Tibial nerve (tissue), 4 donors: Measurements from ENCODE around the gene ACAD11. TPM values are rescaled to one million over a fixed set of nuclear protein-coding genes. Genes with fewer than 3 reads are reported as not detected.

ENCODE experiments used
- DNase-seq, 2 donors: peaks; one replicate each; pipeline ENCODE4 v3.0.0-alpha.2; 2019; ENCODE audit warnings: low spot score in 2 of 2
- H3K27ac ChIP-seq, 4 donors: fragments of 200-600 bp; sonication (generic) in 3 of 4; one replicate each; pipeline ENCODE4 v1.5.1; 2017 to 2019; ENCODE audit warnings: mild to moderate bottlenecking in 1 of 4
- H3K27me3 ChIP-seq, 2 donors: fragments of 200-600 bp; sonication (generic) in 1 of 2; one replicate each; pipeline versions ENCODE4 v1.5.1 to v1.6.0; 2017 to 2019
- H3K36me3 ChIP-seq, 3 donors: fragments of 200-600 bp; sonication (generic); one replicate each; pipeline ENCODE4 v1.5.1; 2018 to 2019
- H3K4me1 ChIP-seq, 4 donors: fragments of 200-600 bp; sonication (generic) in 3 of 4; one replicate each; pipeline ENCODE4 v1.5.1; 2017 to 2019
- H3K4me3 ChIP-seq, 4 donors: fragments of 200-600 bp; sonication (generic) in 3 of 4; one replicate each; pipeline ENCODE4 v1.5.1; 2017 to 2019; ENCODE audit warnings: mild to moderate bottlenecking in 1 of 4, moderate library complexity in 1 of 4
- H3K9me3 ChIP-seq, 4 donors: fragments of 200-600 bp; sonication (generic) in 3 of 4; one replicate each; pipeline ENCODE4 v1.5.1; 2017 to 2019
- CTCF ChIP-seq, 5 experiments: fragments of 200-600 bp in 3 of 5; fragments of 450-650 bp in 2 of 5; sonication (generic) in 3 of 5; IDR thresholded peaks; one replicate each; pipeline ENCODE4 v1.5.1; 2016 to 2019; ENCODE audit warnings: antibody characterized with exemption in 5 of 5, mild to moderate bottlenecking in 3 of 5, moderate library complexity in 2 of 5
- EP300 ChIP-seq, 2 donors: sonication (generic); formaldehyde crosslinking; IDR thresholded peaks; one replicate each; pipeline ENCODE4 v1.6.1; 2017; ENCODE audit warnings: antibody characterized with exemption in 2 of 2, mild to moderate bottlenecking in 1 of 2
- POLR2A ChIP-seq, 2 donors: fragments of 450-650 bp; IDR thresholded peaks; one replicate each; pipeline ENCODE4 v1.6.1; 2017; ENCODE audit warnings: antibody characterized with exemption in 2 of 2, mild to moderate bottlenecking in 2 of 2, moderate library complexity in 2 of 2
- WGBS, 2 donors: methylation state at CpG; one replicate each; pipeline ENCODE4 v1.1.5; 2018; 5-methylcytosine and 5-hydroxymethylcytosine counted together
- total RNA-seq, 4 donors: library from RNA; depleted of rRNA; stranded (reverse); fragments of >200 nt; gene quantifications; one replicate each; pipeline ENCODE4 v1.1.0, GENCODE V29; 2016

ACAD11 gene
- total RNA-seq, 4 donors from 2014 or later, result 39.2 to 69.9 (median 59.4) TPM

GRCh38 chr3:132652640-132653270, 6.9 kb downstream of the ACAD11 start:
- DNase-seq, result no peak
- Histone ChIP-seq H3K4me3 (no peak overlapping the region), H3K9me3 (no peaks in the 10 kb centered on the region), H3K4me1 (peaks cover 0 to 24% (median 2%) of the 10 kb centered on the region in 4 donors), H3K27ac (no peak overlapping the region), H3K27me3 (no peaks in the 10 kb centered on the region), H3K36me3 (no peaks in the 10 kb centered on the region)
- WGBS, 2 donors, result 90 to 96% methylated on average over 1 of the region's 1 CpG
- TF ChIP-seq CTCF (IDR thresholded peaks at IDR 0.05) (no peak), EP300 (IDR thresholded peaks at IDR 0.05) (peak in 1 of 2 donors; percentile 11)

GRCh38 chr3:132650153-132650552, 9.5 kb downstream of the ACAD11 start:
- no peaks in the 10 kb centered on the region for H3K9me3 ChIP-seq
- TF ChIP-seq CTCF (IDR thresholded peaks at IDR 0.05) (no peak), EP300 (IDR thresholded peaks at IDR 0.05) (no peak), POLR2A (IDR thresholded peaks at IDR 0.05) (no peak)
- no peaks in the 10 kb centered on the region for H3K27me3 ChIP-seq
- DNase-seq, result no peak
- H3K4me3 ChIP-seq, result no peak overlapping the region
- H3K27ac ChIP-seq, result no peak overlapping the region
- peaks cover 0 to 23% (median 2%) of the 10 kb centered on the region in 4 donors for H3K4me1 ChIP-seq
- 77 to 88% methylated on average over 1 of the region's 1 CpG for WGBS, 2 donors
- H3K36me3 ChIP-seq, result no peaks in the 10 kb centered on the region

- H3K4me3 ChIP-seq, result no peak overlapping the region
- TF ChIP-seq CTCF (IDR thresholded peaks at IDR 0.05) (no peak), POLR2A (IDR thresholded peaks at IDR 0.05) (no peak), EP300 (IDR thresholded peaks at IDR 0.05) (no peak)
- H3K36me3 ChIP-seq, result peaks cover 0 to 22% (median 0%) of the 10 kb centered on the region in 3 donors
- WGBS, 2 donors, result 82 to 96% methylated on average over 1 of the region's 1 CpG
- H3K27ac ChIP-seq, result no peak overlapping the region
- no peaks in the 10 kb centered on the region for H3K9me3 ChIP-seq
- H3K27me3 ChIP-seq, result no peaks in the 10 kb centered on the region
- H3K4me1 ChIP-seq, result peaks cover 0 to 3% (median 0%) of the 10 kb centered on the region in 4 donors
- DNase-seq, result no peak
Observed at GRCh38 chr3:132645058-132645457, 14.6 kb downstream of the ACAD11 start.

GRCh38 chr3:132643366-132643765, 16.2 kb downstream of the ACAD11 start:
- Histone ChIP-seq H3K36me3 (peaks cover 0 to 37% (median 0%) of the 10 kb centered on the region in 3 donors), H3K9me3 (no peaks in the 10 kb centered on the region), H3K27ac (no peak overlapping the region), H3K4me1 (no peaks in the 10 kb centered on the region), H3K27me3 (no peaks in the 10 kb centered on the region), H3K4me3 (no peak overlapping the region)
- 65 to 76% methylated on average over 2 of the region's 2 CpGs for WGBS, 2 donors
- no peak for TF ChIP-seq EP300 (IDR thresholded peaks at IDR 0.05)
- no peak for DNase-seq

GRCh38 chr3:132642539-132642847, 17.1 kb downstream of the ACAD11 start:
- H3K27me3 ChIP-seq, result no peaks in the 10 kb centered on the region
- H3K4me1 ChIP-seq, result no peaks in the 10 kb centered on the region
- H3K9me3 ChIP-seq, result no peaks in the 10 kb centered on the region
- H3K4me3 ChIP-seq, result no peak overlapping the region
- 57 to 66% methylated on average over 2 of the region's 2 CpGs for WGBS, 2 donors
- no peak for DNase-seq
- TF ChIP-seq EP300 (IDR thresholded peaks at IDR 0.05), result no peak
- no peak for TF ChIP-seq CTCF (IDR thresholded peaks at IDR 0.05)
- TF ChIP-seq POLR2A (IDR thresholded peaks at IDR 0.05), result no peak
- H3K36me3 ChIP-seq, result peaks cover 0 to 45% (median 0%) of the 10 kb centered on the region in 3 donors
- H3K27ac ChIP-seq, result no peak overlapping the region
